ENCODE results near the gene GLUD1.
"Not testable (repeated sequence)": the region's sequence is repeated elsewhere in the genome, so short reads cannot be mapped to it uniquely, and the experiment has no call there.

Gene GLUD1

GRCh38 chr10:87094373-87095235 is at the start of gene GLUD1, which contains the start of gene SHLD2:
Gene GLUD1, minus strand, starts transcription at chr10:87094843. Its CDS starts 74 bp downstream, at chr10:87094769.
Gene SHLD2, plus strand, starts transcription at chr10:87095206. Its CDS starts 56,149 bp downstream, at chr10:87151355.
- peak; percentile 77 to 83 for DNase-seq

DNA sequence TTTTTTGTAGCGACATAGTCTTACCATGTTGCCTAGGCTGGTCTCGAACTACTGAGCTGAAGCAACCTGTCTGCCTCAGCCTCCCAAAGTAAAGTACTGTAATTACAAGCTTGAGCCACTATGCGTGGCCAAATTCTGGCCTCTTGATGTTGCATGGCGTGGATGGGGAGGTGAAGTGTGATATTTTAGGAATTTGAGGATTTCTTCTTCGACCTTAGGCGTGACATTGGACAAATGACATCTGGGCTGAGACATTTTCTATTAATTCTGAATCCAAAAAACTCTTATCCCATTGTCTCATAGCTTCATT is 48.4 kb upstream of the GLUD1 start:
- DNase-seq = not testable (repeated sequence)

- DNase-seq = not testable (repeated sequence)
These were observed 47.8 kb upstream of the GLUD1 start for GRCh38 chr10:87142230-87143108.

GRCh38 chr10:87137478-87137877 is 42.8 kb upstream of the GLUD1 start:
- DNase-seq = not testable (repeated sequence)

DNA sequence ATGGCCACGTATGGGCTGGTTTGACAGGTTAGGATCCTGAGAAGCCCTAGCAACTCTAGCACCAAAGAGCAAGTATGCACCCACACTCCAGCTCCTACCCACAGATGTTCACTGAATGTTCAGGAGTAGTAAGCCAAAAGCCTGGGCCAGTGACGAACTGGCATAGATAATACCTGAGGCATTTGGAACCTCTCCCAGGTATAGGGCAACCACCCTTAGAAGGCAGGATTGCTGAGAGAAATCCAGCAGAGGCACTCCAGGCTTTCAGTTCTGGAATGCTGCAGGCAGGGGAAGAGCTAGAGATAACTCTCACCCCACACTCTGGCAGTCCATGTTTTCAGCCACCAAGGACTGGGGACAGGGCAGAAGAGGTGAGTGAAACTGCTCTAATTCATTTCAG is 39.8 kb upstream of the GLUD1 start:
- DNase-seq = not testable (repeated sequence)

GRCh38 chr10:87133936-87134335 is 39.3 kb upstream of the GLUD1 start:
- not testable (repeated sequence) for DNase-seq

DNA sequence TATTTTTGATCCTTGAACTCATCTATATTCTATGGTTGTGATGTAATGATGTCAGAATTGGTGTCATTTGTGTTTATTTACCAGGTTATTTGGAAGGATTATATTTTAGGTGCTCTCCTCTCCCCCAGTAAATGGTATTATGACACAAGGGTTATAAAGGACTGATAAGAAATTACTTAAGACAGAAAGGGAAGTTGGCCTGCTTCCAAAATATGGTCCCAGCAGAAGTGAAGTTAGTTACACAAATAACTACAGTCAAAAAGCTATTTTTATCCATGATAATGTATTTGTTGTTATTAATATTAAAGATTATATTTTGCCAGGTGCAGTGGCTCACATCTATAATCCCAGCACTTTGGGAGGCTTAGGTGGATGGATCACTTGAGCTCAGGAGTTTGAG is 37.5 kb upstream of the GLUD1 start:
- DNase-seq = not testable (repeated sequence)

- DNase-seq = not testable (repeated sequence)
These were observed 33.0 kb upstream of the GLUD1 start for GRCh38 chr10:87127607-87128156.

GRCh38 chr10:87127048-87127447 is 32.4 kb upstream of the GLUD1 start:
- not testable (repeated sequence) for DNase-seq

DNA sequence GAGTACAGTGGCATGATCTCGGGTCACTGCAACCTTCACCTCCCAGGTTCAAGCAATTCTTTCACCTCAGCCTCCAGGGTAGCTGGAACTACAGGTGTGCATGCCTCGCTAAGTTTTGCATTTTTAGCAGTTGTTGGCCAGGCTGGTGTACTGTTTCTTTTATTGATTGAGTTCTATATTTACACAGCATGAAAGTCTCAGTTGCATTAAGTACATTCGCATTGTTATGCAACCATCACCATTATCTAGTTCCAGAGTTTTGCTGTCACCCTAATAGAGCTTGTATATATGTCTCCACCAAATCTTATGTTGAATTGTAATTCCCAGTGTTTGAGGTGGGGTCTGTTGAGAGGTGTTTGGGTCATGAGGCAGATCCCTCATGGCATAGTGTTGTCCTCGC is 28.7 kb upstream of the GLUD1 start:
- DNase-seq = not testable (repeated sequence)

DNA sequence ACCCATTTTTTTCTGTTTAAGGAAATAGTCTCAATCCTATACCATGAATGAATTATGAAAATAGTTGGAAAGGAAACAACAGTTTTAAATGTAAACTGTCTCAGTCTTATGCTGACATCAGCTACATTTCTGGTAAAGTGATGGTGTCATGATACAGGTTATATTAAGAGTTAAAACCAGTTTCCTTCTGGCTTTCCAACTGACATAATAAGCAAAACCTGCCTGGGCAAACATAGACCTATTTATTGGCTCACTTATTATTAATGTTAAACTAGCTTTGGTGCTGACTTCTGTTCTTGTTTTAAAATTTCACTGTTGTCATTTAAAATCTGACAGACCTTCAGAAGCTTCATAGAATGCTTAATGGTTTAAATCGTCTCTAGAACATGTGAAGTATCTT is 24.4 kb upstream of the GLUD1 start:
- DNase-seq = not testable (repeated sequence)

GRCh38 chr10:87118122-87118521 is 23.5 kb upstream of the GLUD1 start:
- DNase-seq = not testable (repeated sequence)

- DNase-seq = no peak
These were observed 10.9 kb upstream of the GLUD1 start for GRCh38 chr10:87105446-87106124.

DNA sequence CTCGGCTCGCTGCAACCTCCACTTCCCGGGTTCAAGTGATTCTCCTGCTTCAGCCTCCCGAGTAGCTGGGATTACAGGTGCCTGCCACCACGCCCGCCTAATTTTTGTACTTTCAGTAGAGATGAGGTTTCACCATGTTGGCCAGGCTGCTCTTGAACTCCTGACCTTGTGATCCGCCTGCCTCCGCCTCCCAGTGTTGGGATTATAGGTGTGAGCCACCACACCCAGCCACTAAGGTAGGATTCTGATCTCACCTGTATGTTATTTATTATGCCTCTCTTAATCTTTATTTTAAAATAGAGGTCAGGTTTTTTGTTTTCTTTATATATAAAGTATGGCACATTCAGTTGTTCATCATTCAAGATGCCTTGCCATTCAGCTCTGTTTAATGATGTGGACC is 10.1 kb upstream of the GLUD1 start:
- not testable (repeated sequence) for DNase-seq

GRCh38 chr10:87101996-87102395 is 7.4 kb upstream of the GLUD1 start:
- DNase-seq = no peak

DNA sequence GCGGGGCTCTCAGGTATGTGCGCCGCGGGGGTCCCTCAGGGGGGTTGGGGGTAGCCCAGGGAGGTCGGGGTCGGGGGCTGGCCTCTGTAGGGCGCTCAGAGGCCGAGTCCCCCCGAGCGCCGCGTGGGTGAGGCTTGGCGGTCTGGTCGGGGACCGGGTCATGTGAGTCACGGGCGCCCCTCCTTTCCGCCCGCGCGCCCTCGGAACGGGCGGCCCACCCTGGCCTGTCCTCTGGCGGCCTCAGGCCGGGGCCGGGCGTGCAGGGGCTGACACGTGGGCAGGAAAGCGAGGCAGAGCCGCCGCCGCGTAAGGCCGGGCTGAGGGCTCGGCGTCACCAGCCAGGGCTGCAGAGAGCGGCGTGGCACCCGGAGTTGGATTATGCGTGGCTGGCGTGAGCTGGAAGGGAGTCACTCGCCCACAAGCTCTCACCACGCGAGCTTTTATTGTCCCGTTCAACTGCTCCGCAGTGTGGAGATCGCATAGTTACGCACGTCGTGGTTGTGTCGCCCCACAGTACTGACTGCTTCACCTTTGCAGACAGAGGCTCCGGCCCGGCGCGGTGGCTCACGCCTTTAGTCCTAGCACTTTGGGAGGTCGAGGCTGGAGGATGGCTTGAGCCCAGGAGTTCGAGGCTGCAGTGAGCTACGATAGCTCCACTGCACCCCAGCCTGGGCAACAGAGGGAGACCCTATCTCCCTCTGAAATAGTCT is 748 bp upstream of the GLUD1 start:
- DNase-seq = peak in 1 of 2 experiments; percentile 31

- DNase-seq = no peak
These were observed 841 bp downstream of the GLUD1 start for GRCh38 chr10:87093632-87094372.

GRCh38 chr10:87092861-87093631 is 1.6 kb downstream of the GLUD1 start:
- no peak for DNase-seq

DNA sequence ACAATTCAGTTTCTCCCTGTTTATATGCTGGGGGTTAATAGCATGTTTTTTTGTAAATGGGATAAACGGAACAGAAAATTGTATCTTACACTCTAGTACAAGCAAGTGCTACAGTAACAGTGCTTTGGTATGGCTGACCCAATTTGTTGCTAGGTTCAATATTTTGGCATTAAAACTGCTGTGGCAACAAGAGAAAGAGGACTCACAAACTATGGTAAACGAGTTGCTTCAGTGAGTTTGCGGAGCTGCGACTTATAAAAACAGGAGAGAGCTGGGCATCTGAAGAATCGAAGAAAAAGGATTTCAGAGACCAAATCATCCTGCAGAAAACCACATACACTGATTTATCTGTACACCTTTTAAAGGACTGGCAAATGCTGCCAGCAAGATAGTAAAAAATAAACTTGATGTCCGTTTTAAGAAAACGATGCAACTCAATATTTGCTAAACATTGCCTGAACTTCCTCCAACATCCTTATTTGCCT is 2.2 kb downstream of the GLUD1 start:
- no peak for DNase-seq

DNA sequence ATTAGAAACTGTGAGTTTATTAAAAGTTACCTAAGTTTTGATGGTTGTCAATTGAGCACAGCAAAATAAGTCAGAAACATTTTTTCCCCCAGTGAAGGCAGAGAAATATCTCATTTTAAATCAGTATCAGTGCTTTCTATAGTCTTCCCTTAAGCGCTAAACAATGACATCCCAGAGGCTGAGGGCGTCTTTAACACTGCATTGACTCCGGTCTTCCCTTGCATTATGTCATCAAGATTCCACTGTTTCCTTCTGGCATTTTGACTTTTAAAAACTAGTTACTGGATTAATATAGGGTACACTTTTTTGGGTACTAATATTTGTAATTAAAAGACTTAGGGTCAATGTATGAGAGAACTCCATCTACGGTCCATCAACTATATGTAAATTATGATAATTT is 3.9 kb downstream of the GLUD1 start:
- DNase-seq = no peak

All from NCI-H1930 (cell line).